GM12891 (cell line): ENCODE data around the gene AQP12A. TPM values are rescaled to one million over a fixed set of nuclear protein-coding genes. Genes with fewer than 3 reads are reported as not detected.
A peak's percentile ranks its signal among the peaks of the same experiment; 100 is the strongest.
"Not testable (repeated sequence)": the region's sequence is repeated elsewhere in the genome, so short reads cannot be mapped to it uniquely, and the experiment has no call there.

ENCODE experiments used
- DNase-seq: peaks from one replicate; pipeline ENCODE4 v3.0.0; 2011; ENCODE audit warnings: low spot score; ENCODE audit not compliant: insufficient read length
- FAIRE-seq: peaks from 2 replicates; lab custom pipeline; 2011; peaks lifted over from hg19 to GRCh38; lab: Jason Lieb, UNC
- PAX5 ChIP-seq: IDR thresholded peaks from 2 replicates; pipeline ENCODE4 v1.6.1; 2011; ENCODE audit warnings: low read length, moderate library complexity, mild to moderate bottlenecking; ENCODE audit not compliant: insufficient read depth, severe bottlenecking
- POLR2A ChIP-seq: IDR thresholded peaks from 2 replicates; pipeline ENCODE4 v1.6.1; 2011; ENCODE audit warnings: low read depth, low read length, control low read depth
- POLR2AphosphoS5 ChIP-seq: IDR thresholded peaks from 2 replicates; pipeline ENCODE4 v1.6.1; 2011; ENCODE audit warnings: low read depth, low read length, control low read depth
- POU2F2 ChIP-seq: IDR thresholded peaks from 2 replicates; pipeline ENCODE4 v1.6.1; 2011; ENCODE audit warnings: low read depth, mild to moderate bottlenecking, control low read depth, low read length, moderate library complexity
- SPI1 ChIP-seq: IDR thresholded peaks from 2 replicates; pipeline ENCODE4 v1.6.1; 2011; ENCODE audit warnings: low read depth, low read length, control low read depth
- TAF1 ChIP-seq: IDR thresholded peaks from 2 replicates; pipeline ENCODE4 v1.6.1; 2011; ENCODE audit warnings: low read depth, low read length, control low read depth
- polyA plus RNA-seq: library from polyadenylated mRNA; unstranded; fragments of >200 nt; gene quantifications from one replicate; pipeline ENCODE4 v1.2.1, GENCODE V29; 2012; ENCODE audit warnings: low read depth, missing spikeins, inconsistent platforms; ENCODE audit not compliant: missing spikeins

Gene AQP12A, protein sequence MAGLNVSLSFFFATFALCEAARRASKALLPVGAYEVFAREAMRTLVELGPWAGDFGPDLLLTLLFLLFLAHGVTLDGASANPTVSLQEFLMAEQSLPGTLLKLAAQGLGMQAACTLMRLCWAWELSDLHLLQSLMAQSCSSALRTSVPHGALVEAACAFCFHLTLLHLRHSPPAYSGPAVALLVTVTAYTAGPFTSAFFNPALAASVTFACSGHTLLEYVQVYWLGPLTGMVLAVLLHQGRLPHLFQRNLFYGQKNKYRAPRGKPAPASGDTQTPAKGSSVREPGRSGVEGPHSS
- polyA plus RNA-seq = not detected

- not testable (repeated sequence) for FAIRE-seq, DNase-seq
These were observed at the start of gene AQP12A for GRCh38 chr2:240691631-240692420. TSS of gene AQP12A (plus strand) at chr2:240691866. CDS start at chr2:240691914, 48 bp downstream.

DNA sequence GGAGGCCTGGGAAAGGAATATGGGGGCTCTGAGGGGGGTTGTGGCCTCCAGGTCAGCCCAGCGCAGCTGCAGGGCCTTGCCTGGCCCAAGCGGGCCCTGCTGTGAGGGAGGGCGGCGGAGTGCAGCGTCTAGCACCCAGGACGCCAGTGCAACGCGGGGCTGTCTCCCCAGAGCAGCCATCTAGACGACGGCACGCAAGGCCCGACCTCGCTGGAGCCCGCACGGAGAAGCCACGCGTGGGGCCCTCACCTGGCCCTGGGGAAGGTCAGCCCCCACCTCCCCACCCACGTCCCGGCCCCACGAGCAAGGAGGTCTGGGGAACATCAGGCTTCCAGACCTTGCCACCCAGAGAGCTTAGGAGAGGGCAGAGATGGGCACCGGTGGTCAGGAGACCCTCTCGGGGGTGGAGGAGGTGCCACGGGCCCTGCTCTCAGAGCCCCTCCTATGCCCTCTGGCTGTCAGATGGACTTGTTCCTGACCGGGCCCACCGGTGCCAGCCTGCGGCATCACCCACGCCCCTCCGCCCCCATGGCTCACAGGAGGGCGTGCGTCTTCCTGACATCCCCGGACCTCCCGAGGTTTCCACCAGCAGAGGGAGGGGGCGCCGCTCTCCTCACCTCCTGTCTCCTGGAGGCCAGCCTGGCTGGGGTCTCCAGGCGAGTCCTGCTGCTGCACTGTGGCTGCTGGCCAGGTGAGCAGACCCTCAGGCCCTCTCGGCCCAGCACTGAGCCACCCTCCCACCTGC lies 49.4 kb upstream of the AQP12A start:
- FAIRE-seq (no peak), DNase-seq (no peak)
- TF ChIP-seq POU2F2 = no peak
- TF ChIP-seq POLR2AphosphoS5 = no peak
- no peak for TF ChIP-seq PAX5
- TF ChIP-seq POLR2A = no peak
- no peak for TF ChIP-seq SPI1
- TF ChIP-seq TAF1 = no peak

DNA sequence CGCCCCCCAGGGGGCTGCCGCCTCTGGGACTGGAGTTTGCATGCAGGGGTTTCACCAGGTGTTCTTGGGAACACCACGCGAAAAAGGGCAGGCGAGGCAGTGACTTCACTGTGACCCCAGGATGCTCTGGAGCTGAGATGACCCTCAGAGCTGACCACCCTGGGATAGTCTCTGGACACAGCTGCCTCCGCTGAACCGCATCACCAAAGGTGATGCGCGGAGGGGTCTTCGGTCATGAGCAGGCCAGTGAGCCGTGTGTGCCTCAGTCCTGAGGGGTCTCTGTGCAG lies 48.9 kb upstream of the AQP12A start:
- FAIRE-seq (no peak), DNase-seq (no peak)
- no peak for TF ChIP-seq SPI1
- TF ChIP-seq TAF1 = no peak
- TF ChIP-seq POU2F2 = no peak
- TF ChIP-seq PAX5 = no peak
- no peak for TF ChIP-seq POLR2AphosphoS5
- TF ChIP-seq POLR2A = no peak

DNA sequence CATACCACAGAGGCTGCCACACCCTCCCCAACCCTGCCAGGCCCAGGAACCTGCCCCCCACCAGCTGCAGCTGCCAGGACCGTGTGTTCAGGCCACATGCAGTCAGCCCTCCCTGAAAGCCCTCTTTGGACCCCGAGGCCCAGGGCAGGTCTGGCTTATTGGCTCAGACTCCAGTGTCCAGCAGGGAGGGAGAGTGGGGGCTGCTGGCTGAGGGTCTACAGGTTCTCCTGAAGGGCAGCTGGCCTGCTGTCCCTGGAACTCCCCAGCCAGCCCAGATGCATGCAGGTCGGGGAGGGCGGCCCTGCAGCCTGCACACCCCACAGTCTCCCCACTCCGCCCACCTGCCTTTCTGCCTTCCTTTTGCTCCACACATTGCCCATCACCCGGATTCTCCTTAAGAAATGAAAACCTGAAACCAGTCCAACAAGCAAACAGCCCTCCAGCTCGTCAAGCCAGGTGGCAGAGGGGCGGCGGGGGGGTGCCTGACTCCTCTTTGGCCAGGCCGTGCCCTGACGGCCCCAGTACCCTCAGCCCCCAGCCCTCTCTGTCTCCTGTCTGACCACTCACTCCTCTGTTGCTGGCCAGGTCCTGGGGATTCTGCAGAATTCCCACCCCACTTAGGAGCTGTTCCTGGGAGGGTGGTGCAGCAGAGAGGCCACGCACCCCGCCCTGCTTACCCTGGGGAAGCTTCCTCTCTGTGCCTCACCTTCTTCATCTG lies 48.4 kb upstream of the AQP12A start:
- no peak for DNase-seq
- no peak for FAIRE-seq
- TF ChIP-seq PAX5 (no peak), SPI1 (no peak), TAF1 (no peak)

DNA sequence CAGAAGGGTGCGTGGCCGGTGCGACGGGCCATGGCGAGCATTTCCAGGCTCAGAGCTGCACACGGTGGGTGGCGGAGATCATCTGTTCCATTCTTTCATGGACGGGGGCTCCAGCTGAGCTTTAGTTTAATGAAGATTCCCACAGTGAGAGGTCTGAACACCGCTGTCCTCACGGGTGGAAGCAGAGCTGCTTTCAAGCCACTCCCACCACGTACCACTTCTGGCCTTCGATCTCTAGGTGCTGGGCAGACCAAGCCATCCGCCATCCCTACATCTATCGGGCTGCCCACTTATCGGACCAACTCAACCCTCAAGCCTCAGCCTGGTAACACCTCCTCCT lies 47.9 kb upstream of the AQP12A start:
- DNase-seq (no peak), FAIRE-seq (no peak)
- no peak for TF ChIP-seq POLR2AphosphoS5
- no peak for TF ChIP-seq PAX5
- TF ChIP-seq TAF1 = no peak
- no peak for TF ChIP-seq POLR2A
- TF ChIP-seq POU2F2 = no peak
- no peak for TF ChIP-seq SPI1

- FAIRE-seq = no peak
These were observed 47.5 kb upstream of the AQP12A start for GRCh38 chr2:240644171-240644651.

DNA sequence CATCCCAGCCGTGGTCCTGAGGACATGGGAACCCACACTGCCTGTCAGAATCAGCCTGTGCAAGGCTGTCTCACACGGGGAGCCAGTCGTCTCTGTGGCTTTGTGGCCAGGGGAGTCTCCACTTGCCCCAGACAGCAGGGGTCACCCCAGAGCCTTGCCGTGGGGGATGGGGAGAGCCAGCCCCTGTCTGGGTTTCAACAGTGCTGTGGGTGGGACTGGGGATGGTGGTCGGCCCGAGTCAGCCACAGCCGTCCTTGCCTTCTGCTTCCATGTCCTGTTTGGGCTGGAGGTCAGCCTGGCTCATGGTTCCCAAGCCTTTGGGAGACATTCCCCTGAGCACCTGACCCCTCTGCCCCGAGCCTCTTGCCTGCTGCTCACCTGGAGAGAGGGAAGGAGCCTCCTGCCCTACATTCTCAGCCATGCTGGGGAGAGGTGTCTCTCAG lies 46.8 kb upstream of the AQP12A start:
- DNase-seq (no peak), FAIRE-seq (no peak)
- no peak for TF ChIP-seq PAX5
- no peak for TF ChIP-seq TAF1
- no peak for TF ChIP-seq POU2F2

More at GRCh38 chr2:240644171-240644651, 47.5 kb upstream of the AQP12A start:
- no peak for TF ChIP-seq POLR2A
- no peak for TF ChIP-seq PAX5
- TF ChIP-seq POU2F2 = no peak
- TF ChIP-seq SPI1 = no peak
- no peak for TF ChIP-seq POLR2AphosphoS5
- no peak for TF ChIP-seq TAF1
- DNase-seq = no peak

- DNase-seq = peak; percentile 20
- TF ChIP-seq TAF1 = no peak
- no peak for TF ChIP-seq POU2F2
- TF ChIP-seq POLR2A = no peak
- TF ChIP-seq PAX5 = no peak
- TF ChIP-seq SPI1 = no peak
- no peak for TF ChIP-seq POLR2AphosphoS5
- no peak for FAIRE-seq
These were observed 46.3 kb upstream of the AQP12A start for GRCh38 chr2:240645346-240645745.

GRCh38 chr2:240645801-240646175 lies 45.9 kb upstream of the AQP12A start:
- DNase-seq (no peak), FAIRE-seq (no peak)
- TF ChIP-seq POLR2A (no peak), TAF1 (no peak), POLR2AphosphoS5 (no peak), SPI1 (no peak), PAX5 (no peak), POU2F2 (no peak)
